Neural progenitor cell (in vitro differentiated cells): Measurements from ENCODE around the gene GNB4.
A peak's percentile ranks its signal among the peaks of the same experiment; 100 is the strongest.

ENCODE experiments used
- CTCF ChIP-seq: fragments of 200-600 bp; sonication (generic); IDR thresholded peaks from 2 replicates; pipeline ENCODE4 v1.5.1; 2017; ENCODE audit warnings: antibody characterized with exemption, mild to moderate bottlenecking
- EZH2phosphoT487 ChIP-seq: fragments of 200-600 bp; sonication (generic); IDR thresholded peaks from 2 replicates; pipeline ENCODE4 v1.6.1; 2017; ENCODE audit warnings: antibody characterized with exemption

GRCh38 chr3:179373938-179374337 is 77.3 kb downstream of the GNB4 start:
- peak; percentile 14 for TF ChIP-seq CTCF
- no peak for TF ChIP-seq EZH2phosphoT487
